Glutamatergic neuron (in vitro differentiated cells): ENCODE measurements around the gene UAP1. TPM values are rescaled to one million over a fixed set of nuclear protein-coding genes. Genes with fewer than 3 reads are reported as not detected.

Experiments
- DNase-seq: peaks from one replicate; pipeline ENCODE4 v3.0.0; 2022
- H3K27ac Mint-ChIP-seq: one replicate; pipeline ENCODE4 v1.8.0; 2020; ENCODE audit warnings: mild to moderate bottlenecking, mixed read lengths, inconsistent platforms; ENCODE audit not compliant: unreplicated experiment
- H3K27me3 Mint-ChIP-seq: one replicate; pipeline ENCODE4 v1.8.0; 2020; ENCODE audit warnings: mild to moderate bottlenecking, moderate library complexity, mixed read lengths, inconsistent platforms; ENCODE audit not compliant: unreplicated experiment
- H3K36me3 Mint-ChIP-seq: one replicate; pipeline ENCODE4 v1.8.0; 2020; ENCODE audit warnings: mild to moderate bottlenecking, mixed read lengths, inconsistent platforms; ENCODE audit not compliant: unreplicated experiment
- H3K4me1 Mint-ChIP-seq: one replicate; pipeline ENCODE4 v1.8.0; 2020; ENCODE audit warnings: mild to moderate bottlenecking, low read depth, mixed read lengths, inconsistent platforms; ENCODE audit not compliant: unreplicated experiment
- H3K4me3 Mint-ChIP-seq: one replicate; pipeline ENCODE4 v1.8.0; 2020; ENCODE audit warnings: mild to moderate bottlenecking, mixed read lengths, inconsistent platforms; ENCODE audit not compliant: unreplicated experiment
- H3K9me3 Mint-ChIP-seq: one replicate; pipeline ENCODE4 v1.8.0; 2020; ENCODE audit warnings: mild to moderate bottlenecking, moderate library complexity, mixed read lengths, inconsistent platforms; ENCODE audit not compliant: unreplicated experiment
- CTCF ChIP-seq: fragments of 200-600 bp; sonication (generic); IDR thresholded peaks from one replicate; pipeline ENCODE4 v1.5.0; 2021; ENCODE audit not compliant: partially characterized antibody, unreplicated experiment
- total RNA-seq: library from RNA; stranded (reverse); fragmentation: NEBNext Ultra II Directional; extraction: Animal tissue kit (Norgen Biotek cat#: 25700); gene quantifications from one replicate; pipeline ENCODE4 v1.2.1, GENCODE V29; 2021; ENCODE audit not compliant: unreplicated experiment

The UAP1 gene
- total RNA-seq, 1 donor from 2014 or later: 34.1 TPM

GRCh38 chr1:162619076-162619475, 57.6 kb downstream of the UAP1 start:
- H3K27me3 Mint-ChIP-seq: peaks cover 2% of the 10 kb centered on the region

GRCh38 chr1:162621256-162621655, 59.7 kb downstream of the UAP1 start:
- TF ChIP-seq CTCF: no peak
- Mint-ChIP-seq H3K27ac (no peak overlapping the region), H3K4me3 (no peak overlapping the region), H3K9me3 (peaks cover 5% of the 10 kb centered on the region), H3K4me1 (no peaks in the 10 kb centered on the region), H3K36me3 (peaks cover 14% of the 10 kb centered on the region), H3K27me3 (peaks cover 2% of the 10 kb centered on the region)
- no peak for DNase-seq

More at GRCh38 chr1:162619076-162619475, 57.6 kb downstream of the UAP1 start:
- Mint-ChIP-seq H3K9me3 (peaks cover 5% of the 10 kb centered on the region), H3K36me3 (peaks cover 14% of the 10 kb centered on the region), H3K27ac (no peak overlapping the region), H3K4me1 (no peaks in the 10 kb centered on the region), H3K4me3 (no peak overlapping the region)
- no peak for DNase-seq
- TF ChIP-seq CTCF: no peak

- Mint-ChIP-seq H3K27me3 (peaks cover 2% of the 10 kb centered on the region), H3K9me3 (no peaks in the 10 kb centered on the region), H3K27ac (no peak overlapping the region), H3K36me3 (no peaks in the 10 kb centered on the region), H3K4me3 (no peak overlapping the region), H3K4me1 (peaks cover 3% of the 10 kb centered on the region)
- TF ChIP-seq CTCF: no peak
- DNase-seq: no peak
Observed at GRCh38 chr1:162625679-162626078, 64.2 kb downstream of the UAP1 start.

- no peaks in the 10 kb centered on the region for H3K9me3 Mint-ChIP-seq
- H3K27ac Mint-ChIP-seq: no peak overlapping the region
- TF ChIP-seq CTCF: no peak
- peaks cover 2% of the 10 kb centered on the region for H3K27me3 Mint-ChIP-seq
- H3K4me3 Mint-ChIP-seq: no peak overlapping the region
- H3K4me1 Mint-ChIP-seq: peaks cover 7% of the 10 kb centered on the region
- no peaks in the 10 kb centered on the region for H3K36me3 Mint-ChIP-seq
- no peak for DNase-seq
Observed at GRCh38 chr1:162626094-162626493, 64.6 kb downstream of the UAP1 start.

GRCh38 chr1:162626761-162627160, 65.2 kb downstream of the UAP1 start:
- no peak overlapping the region for H3K4me3 Mint-ChIP-seq
- no peak for DNase-seq
- peaks cover 2% of the 10 kb centered on the region for H3K27me3 Mint-ChIP-seq
- H3K4me1 Mint-ChIP-seq: peaks cover 13% of the 10 kb centered on the region
- no peaks in the 10 kb centered on the region for H3K9me3 Mint-ChIP-seq
- H3K27ac Mint-ChIP-seq: no peak overlapping the region
- TF ChIP-seq CTCF: no peak
- H3K36me3 Mint-ChIP-seq: no peaks in the 10 kb centered on the region
